Omental fat pad (tissue), 4 donors: Measurements from ENCODE around the gene THEMIS2. TPM values are rescaled to one million over a fixed set of nuclear protein-coding genes. Genes with fewer than 3 reads are reported as not detected.

Source experiments
- ATAC-seq: fragments of 150-250 bp; one replicate; pipeline ENCODE4 v1.9.1; 2016; ENCODE audit warnings: mild to moderate bottlenecking, moderate library complexity; ENCODE audit not compliant: low FRiP score
- DNase-seq: peaks from one replicate; pipeline ENCODE4 v3.0.0-alpha.2; 2019; ENCODE audit warnings: low spot score
- small RNA-seq: library from RNA; depleted of rRNA; stranded (forward); fragments of <200 nt; gene quantifications from one replicate; pipeline ENCODE3, GENCODE V24; 2016
- total RNA-seq, 4 donors: library from RNA; depleted of rRNA; stranded (reverse); fragments of >200 nt; gene quantifications; one replicate each; pipeline ENCODE4 v1.1.0, GENCODE V29; 2016
- TF ChIP-seq, protein P1 (sequence below), 3 donors: fragments of 450-650 bp; IDR thresholded peaks; one replicate each; pipeline ENCODE4 v1.5.1; 2016 to 2017; ENCODE audit warnings: antibody characterized with exemption in 3 of 3, mild to moderate bottlenecking in 3 of 3, moderate library complexity in 2 of 3

The THEMIS2 gene
- total RNA-seq, 4 donors from 2014 or later = 50.2 to 103 (median 77.0) TPM

DNA sequence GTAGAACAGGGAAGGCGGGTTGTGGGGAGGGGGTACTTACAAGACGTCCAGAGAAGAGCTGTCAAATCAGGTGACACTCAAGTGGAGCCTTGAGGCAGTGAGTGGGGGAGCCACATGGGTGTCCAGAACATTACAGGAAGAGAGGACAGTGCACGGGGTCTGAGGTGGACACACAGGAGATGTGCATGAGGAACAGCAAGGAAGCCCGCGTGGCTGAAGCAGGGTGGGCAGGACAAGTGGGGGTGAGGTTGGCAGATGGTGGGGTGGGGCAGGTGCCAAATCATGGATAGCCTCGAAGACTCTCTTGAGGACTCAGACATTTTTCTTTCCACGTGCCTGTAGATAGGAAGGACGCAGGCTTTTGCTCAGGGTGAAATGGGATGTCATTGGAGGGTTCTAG, 63.4 kb downstream of the THEMIS2 start:
- no peak for ATAC-seq
- no peak for DNase-seq
- TF ChIP-seq, protein P1, sequence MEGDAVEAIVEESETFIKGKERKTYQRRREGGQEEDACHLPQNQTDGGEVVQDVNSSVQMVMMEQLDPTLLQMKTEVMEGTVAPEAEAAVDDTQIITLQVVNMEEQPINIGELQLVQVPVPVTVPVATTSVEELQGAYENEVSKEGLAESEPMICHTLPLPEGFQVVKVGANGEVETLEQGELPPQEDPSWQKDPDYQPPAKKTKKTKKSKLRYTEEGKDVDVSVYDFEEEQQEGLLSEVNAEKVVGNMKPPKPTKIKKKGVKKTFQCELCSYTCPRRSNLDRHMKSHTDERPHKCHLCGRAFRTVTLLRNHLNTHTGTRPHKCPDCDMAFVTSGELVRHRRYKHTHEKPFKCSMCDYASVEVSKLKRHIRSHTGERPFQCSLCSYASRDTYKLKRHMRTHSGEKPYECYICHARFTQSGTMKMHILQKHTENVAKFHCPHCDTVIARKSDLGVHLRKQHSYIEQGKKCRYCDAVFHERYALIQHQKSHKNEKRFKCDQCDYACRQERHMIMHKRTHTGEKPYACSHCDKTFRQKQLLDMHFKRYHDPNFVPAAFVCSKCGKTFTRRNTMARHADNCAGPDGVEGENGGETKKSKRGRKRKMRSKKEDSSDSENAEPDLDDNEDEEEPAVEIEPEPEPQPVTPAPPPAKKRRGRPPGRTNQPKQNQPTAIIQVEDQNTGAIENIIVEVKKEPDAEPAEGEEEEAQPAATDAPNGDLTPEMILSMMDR (IDR thresholded peaks at IDR 0.05) = no peak

Small RNAs within 50 kb of the gene (small RNA-seq; reads per million reads assigned to genes)
- gene RNU6-1245P (not detected), gene SCARNA1 (4.5 reads per million, percentile 74 among the genes with 10 or more reads in this experiment)

Other genes with a start within 250 kb of the THEMIS2 start
- 100 to 1,000 TPM in 2 of 4 donors, 10 to 100 TPM in 2; 18.8 to 131 (median 77.6) TPM for gene FGR, start 237.4 kb upstream of the THEMIS2 start, total RNA-seq
- gene IFI6, start 200.4 kb upstream of the THEMIS2 start, total RNA-seq = 10 to 100 TPM; 28.2 to 88.4 (median 69.6) TPM
- 10 to 100 TPM; 17.4 to 30.0 (median 20.0) TPM for gene FAM76A, start 146.6 kb upstream of the THEMIS2 start, total RNA-seq
- gene STX12, start 99.3 kb upstream of the THEMIS2 start, total RNA-seq = 100 to 1,000 TPM in 1 of 4 donors, 10 to 100 TPM in 3; 78.5 to 116 (median 95.7) TPM
- gene PPP1R8, start 41.8 kb upstream of the THEMIS2 start, total RNA-seq = 10 to 100 TPM; 24.6 to 43.7 (median 33.5) TPM
- gene RPA2, start 42.0 kb downstream of the THEMIS2 start, total RNA-seq = 10 to 100 TPM; 14.9 to 32.6 (median 19.9) TPM
- gene SMPDL3B, start 62.5 kb downstream of the THEMIS2 start, total RNA-seq = 10 to 100 TPM in 1 of 4 donors, 1 to 10 TPM in 2, under 1 TPM in 1; 0.63 to 17.2 (median 3.6) TPM
- gene XKR8, start 87.4 kb downstream of the THEMIS2 start, total RNA-seq = 1 to 10 TPM; 4.3 to 9.6 (median 4.8) TPM
- 10 to 100 TPM in 3 of 4 donors, 1 to 10 TPM in 1; 7.5 to 19.6 (median 14.6) TPM for gene EYA3, start 216.1 kb downstream of the THEMIS2 start, total RNA-seq